Fibroblast of villous mesenchyme (primary cell): ENCODE data around the gene NLRC3. TPM values are rescaled to one million over a fixed set of nuclear protein-coding genes. Genes with fewer than 3 reads are reported as not detected.
A peak's percentile ranks its signal among the peaks of the same experiment; 100 is the strongest.
"Not testable (repeated sequence)": the region's sequence is repeated elsewhere in the genome, so short reads cannot be mapped to it uniquely, and the experiment has no call there.

ENCODE experiments used
- DNase-seq: peaks from one replicate; pipeline ENCODE4 v3.0.0-alpha.2; 2010; ENCODE audit warnings: low read depth
- H3K4me3 ChIP-seq: 2 replicates; pipeline ENCODE4 v1.5.1; 2011; ENCODE audit warnings: low read depth, mild to moderate bottlenecking, low read length
- total RNA-seq: library from RNA; depleted of rRNA; stranded (reverse); fragments of >200 nt; gene quantifications from 2 replicates; pipeline ENCODE4 v1.2.3, GENCODE V29; 2012
- TF ChIP-seq, protein P1 (sequence below): IDR thresholded peaks from 2 replicates; pipeline ENCODE4 v1.5.1; 2012; ENCODE audit warnings: low read depth, mild to moderate bottlenecking, low read length; ENCODE audit not compliant: insufficient read depth

Gene NLRC3
- total RNA-seq, 1 donor = not detected

DNA sequence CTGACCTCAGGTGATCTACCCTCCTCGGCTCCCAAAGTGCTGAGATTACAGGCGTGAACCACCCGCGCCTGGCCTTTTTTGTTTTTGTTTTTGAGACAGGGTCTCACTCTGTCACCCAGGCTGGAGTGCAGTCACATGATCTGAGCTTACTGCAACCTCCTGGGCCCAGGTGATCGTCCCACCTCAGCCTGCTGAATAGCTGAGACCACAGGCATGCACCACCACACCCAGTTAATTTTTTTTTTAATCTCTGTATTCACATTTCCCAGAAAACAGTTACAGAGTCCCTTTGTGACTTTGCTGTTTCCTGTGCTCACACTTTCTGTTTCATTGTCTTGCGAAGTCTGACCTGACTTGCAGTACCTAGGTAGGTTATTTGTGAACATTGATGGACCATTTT is 73.7 kb downstream of the NLRC3 start:
- no peak overlapping the region for H3K4me3 ChIP-seq
- DNase-seq = no peak
- TF ChIP-seq, protein P1, sequence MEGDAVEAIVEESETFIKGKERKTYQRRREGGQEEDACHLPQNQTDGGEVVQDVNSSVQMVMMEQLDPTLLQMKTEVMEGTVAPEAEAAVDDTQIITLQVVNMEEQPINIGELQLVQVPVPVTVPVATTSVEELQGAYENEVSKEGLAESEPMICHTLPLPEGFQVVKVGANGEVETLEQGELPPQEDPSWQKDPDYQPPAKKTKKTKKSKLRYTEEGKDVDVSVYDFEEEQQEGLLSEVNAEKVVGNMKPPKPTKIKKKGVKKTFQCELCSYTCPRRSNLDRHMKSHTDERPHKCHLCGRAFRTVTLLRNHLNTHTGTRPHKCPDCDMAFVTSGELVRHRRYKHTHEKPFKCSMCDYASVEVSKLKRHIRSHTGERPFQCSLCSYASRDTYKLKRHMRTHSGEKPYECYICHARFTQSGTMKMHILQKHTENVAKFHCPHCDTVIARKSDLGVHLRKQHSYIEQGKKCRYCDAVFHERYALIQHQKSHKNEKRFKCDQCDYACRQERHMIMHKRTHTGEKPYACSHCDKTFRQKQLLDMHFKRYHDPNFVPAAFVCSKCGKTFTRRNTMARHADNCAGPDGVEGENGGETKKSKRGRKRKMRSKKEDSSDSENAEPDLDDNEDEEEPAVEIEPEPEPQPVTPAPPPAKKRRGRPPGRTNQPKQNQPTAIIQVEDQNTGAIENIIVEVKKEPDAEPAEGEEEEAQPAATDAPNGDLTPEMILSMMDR = no peak

DNA sequence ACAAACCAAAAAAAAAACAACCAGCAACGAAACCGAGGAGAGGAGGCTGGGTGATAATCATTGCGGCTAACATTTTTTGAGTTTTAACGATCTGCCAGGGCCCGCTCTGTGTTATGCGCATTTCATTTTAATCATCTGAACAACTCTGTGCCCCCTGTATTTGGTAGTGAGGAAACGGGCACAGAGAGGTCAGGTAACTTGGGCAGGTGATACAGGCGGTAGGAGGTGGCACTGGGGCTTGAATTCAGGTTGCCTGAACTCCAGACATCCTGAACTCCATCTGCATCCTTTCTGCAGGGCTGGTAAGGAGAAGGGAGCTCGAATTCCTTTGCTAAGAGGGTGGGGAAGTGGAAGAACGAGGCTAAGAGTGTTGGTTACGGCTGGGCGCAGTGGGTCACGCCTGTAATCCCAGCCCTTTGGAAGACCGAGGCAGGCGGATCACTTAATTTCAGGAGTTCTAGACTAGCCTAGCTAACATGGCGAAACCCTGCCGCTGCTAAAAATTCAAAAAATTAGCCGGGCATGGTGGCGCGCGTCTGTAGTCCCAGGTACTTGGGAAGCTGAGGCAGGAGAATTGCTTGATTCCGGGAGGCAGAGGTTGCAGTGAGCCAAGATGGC is 75.3 kb downstream of the NLRC3 start:
- peak overlapping the region; percentile 77 for H3K4me3 ChIP-seq

DNA sequence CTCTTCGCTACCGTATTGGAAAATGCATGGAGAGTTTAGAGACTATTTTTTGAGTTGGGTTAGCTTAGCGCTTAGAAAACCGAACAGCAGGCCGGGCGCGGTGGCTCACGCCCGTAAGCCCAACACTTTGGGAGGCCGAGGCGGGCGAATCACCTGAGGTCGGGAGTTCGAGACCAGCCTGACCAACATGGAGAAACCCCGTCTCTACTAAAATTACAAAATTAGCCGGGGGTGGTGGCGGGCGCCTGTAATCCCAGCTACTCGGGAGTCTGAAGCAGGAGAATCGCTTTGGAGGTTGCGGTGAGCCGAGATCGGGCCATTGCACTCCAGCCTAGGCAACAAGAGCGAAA is 75.8 kb downstream of the NLRC3 start:
- peak overlapping the region; percentile 77 for H3K4me3 ChIP-seq
- not testable (repeated sequence) for DNase-seq

More for the DNA sequence above, 75.3 kb downstream of the NLRC3 start:
- TF ChIP-seq, protein P1 = no peak
- no peak for DNase-seq

DNA sequence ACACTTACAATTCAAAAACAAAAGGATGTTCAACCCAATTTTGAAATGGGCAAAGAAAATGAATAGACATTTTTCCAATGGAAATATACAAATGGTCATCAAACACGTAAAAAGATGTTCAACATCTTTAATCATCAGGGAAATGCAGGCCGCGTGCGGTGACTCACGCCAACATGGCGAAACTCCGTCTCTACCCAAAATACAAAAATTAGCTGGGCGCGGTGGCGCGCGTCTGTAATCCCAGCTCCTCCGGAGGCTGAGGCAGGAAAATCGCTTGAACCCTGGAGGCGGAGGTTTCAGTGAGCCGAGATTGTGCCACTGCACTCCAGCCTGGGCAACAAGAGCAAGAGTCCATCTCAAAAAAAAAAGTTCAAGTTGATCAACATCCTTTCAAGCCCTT is 78.2 kb downstream of the NLRC3 start:
- DNase-seq = no peak
- TF ChIP-seq, protein P1 = no peak
- no peak overlapping the region for H3K4me3 ChIP-seq

DNA sequence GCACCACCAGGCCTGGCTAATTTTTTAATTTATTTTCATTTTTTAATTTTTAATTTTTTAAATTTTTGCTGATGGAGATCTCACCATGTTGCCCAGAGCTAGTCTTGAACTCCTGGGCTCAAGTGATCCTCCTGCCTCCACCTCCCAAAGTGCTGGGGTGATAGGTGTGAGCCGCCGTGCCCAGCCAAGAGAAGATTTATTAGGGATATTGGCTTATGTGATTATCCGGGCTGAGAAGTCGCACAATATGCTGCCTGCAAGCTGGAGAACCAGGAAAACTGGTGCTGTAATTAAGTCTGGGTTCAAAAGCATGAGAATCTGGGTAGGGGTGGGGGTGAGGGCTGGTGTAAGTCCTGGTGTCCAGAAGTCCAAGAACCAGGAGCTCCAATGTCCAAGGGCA is 79.4 kb downstream of the NLRC3 start:
- TF ChIP-seq, protein P1 = no peak
- no peak overlapping the region for H3K4me3 ChIP-seq
- DNase-seq = no peak

DNA sequence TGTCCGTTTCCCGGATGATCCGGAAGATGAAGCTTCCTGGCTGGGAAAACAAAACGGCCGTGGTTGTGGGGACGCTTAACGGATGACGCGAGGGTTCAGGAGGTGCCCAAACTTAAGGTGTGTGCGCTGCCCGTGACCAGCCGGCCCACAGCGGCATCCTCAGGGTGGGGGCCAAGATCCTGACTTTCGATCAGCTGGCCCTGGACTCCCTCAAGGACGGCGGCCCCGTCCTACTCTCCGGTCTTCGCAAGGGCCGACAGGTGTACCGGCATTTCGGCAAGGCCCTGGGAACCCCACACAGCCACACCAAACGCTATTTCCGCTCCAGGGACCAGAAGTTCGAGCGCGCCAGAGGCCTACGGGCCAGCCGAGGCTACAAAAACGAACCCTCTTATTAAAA is 80.8 kb downstream of the NLRC3 start:
- no peak overlapping the region for H3K4me3 ChIP-seq
- no peak for DNase-seq
- TF ChIP-seq, protein P1 = no peak

DNA sequence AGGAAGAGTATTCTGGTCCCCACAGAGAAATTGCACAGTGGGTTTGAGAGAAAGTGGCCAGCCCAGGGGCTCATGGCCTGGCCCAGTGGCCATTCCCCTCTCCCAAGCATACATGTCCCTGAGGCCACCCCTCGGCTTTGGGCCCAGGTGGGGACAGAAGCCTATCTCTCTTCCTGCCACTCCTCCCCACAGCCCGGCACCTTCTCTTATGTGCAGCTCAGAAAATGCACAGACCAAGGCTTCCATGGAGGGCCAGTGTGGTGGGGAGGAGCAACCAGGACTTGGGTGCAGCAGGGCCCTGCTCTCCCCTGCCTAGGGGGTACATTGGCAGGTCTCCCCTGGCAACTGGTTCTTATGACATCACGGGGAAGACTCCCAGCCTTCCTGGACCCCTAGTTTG is 82.0 kb downstream of the NLRC3 start, which contains the start of gene C16orf90:
C16orf90 (minus strand) TSS at position 314 of the 400 bp plus-strand sequence; CDS start at position 246, 68 bp downstream.
- DNase-seq = no peak
- TF ChIP-seq, protein P1 = no peak
- H3K4me3 ChIP-seq = no peak within 1 kb of the TSS
